ENCODE results near the gene TM2D3. TPM values are rescaled to one million over a fixed set of nuclear protein-coding genes. Genes with fewer than 3 reads are reported as not detected.
A peak's percentile ranks its signal among the peaks of the same experiment; 100 is the strongest.

TM2D3 gene
- total and polyA plus RNA-seq, 2 donors (not counting 1 experiment from before 2014, with no cell fraction given) = 46.1 to 71.5 TPM

- no peak overlapping the region for H3K4me2 ChIP-seq (ENCODE audit: extremely low read depth, insufficient read depth, low read length)
- H3K36me3 ChIP-seq (ENCODE audit: control insufficient read depth, insufficient read depth, low read length) = no peaks in the 10 kb centered on the region
- no peak overlapping the region for H3K9ac ChIP-seq (ENCODE audit: insufficient read depth, low read length)
- TF ChIP-seq EZH2 (IDR thresholded peaks at IDR 0.05; ENCODE audit: low read length, missing control alignments) = no peak
- no peak for TF ChIP-seq CTCF (conservative IDR thresholded peaks at IDR 0.05 in 1 of 2, IDR thresholded peaks at IDR 0.05 in 1 of 2; ENCODE audit: low read depth in 1 of 2, low read length in 2 of 2)
- H3K9me3 ChIP-seq (ENCODE audit: control insufficient read depth, insufficient read depth, low read depth, low read length) = no peaks in the 10 kb centered on the region
- H4K20me1 ChIP-seq (ENCODE audit: control insufficient read depth, extremely low read depth, insufficient read depth, low read length) = no peaks in the 10 kb centered on the region
- no peaks in the 10 kb centered on the region for H3K79me2 ChIP-seq (ENCODE audit: control insufficient read depth, insufficient read depth, low read length)
- no peak overlapping the region for H3K27ac ChIP-seq (ENCODE audit: insufficient read depth, low read length)
- H3K4me3 ChIP-seq (replicated peaks in 1 of 4; ENCODE audit: control extremely low read depth in 1 of 4, insufficient read depth in 1 of 4, low read depth in 3 of 4, low read length in 4 of 4) = no peak overlapping the region
- no peaks in the 10 kb centered on the region for H3K4me1 ChIP-seq (ENCODE audit: control insufficient read depth, extremely low read depth, insufficient read depth, low read length)
- no peaks in the 10 kb centered on the region for H3K27me3 ChIP-seq (ENCODE audit: control insufficient read depth, insufficient read depth, low read length)
- DNase-seq (ENCODE audit: low read depth in 2 of 2) = no peak
- H2AFZ ChIP-seq (ENCODE audit: low read length) = no peak overlapping the region
These were observed 34.7 kb downstream of the TM2D3 start for GRCh38 chr15:101617390-101617965.

GRCh38 chr15:101615986-101616848 lies 36.0 kb downstream of the TM2D3 start:
- H3K27ac ChIP-seq (ENCODE audit: insufficient read depth, low read length) = no peak overlapping the region
- peak overlapping the region; percentile 60 for H3K4me2 ChIP-seq (ENCODE audit: extremely low read depth, insufficient read depth, low read length)
- H4K20me1 ChIP-seq (ENCODE audit: control insufficient read depth, extremely low read depth, insufficient read depth, low read length) = no peaks in the 10 kb centered on the region
- DNase-seq (ENCODE audit: low read depth in 2 of 2) = peak; percentile 71
- peak overlapping the region; percentile 47 for H2AFZ ChIP-seq (ENCODE audit: low read length)
- H3K9me3 ChIP-seq (ENCODE audit: control insufficient read depth, insufficient read depth, low read depth, low read length) = no peaks in the 10 kb centered on the region
- no peaks in the 10 kb centered on the region for H3K79me2 ChIP-seq (ENCODE audit: control insufficient read depth, insufficient read depth, low read length)
- no peaks in the 10 kb centered on the region for H3K36me3 ChIP-seq (ENCODE audit: control insufficient read depth, insufficient read depth, low read length)
- H3K9ac ChIP-seq (ENCODE audit: insufficient read depth, low read length) = no peak overlapping the region
- TF ChIP-seq CTCF (conservative IDR thresholded peaks at IDR 0.05 in 1 of 2, IDR thresholded peaks at IDR 0.05 in 1 of 2; ENCODE audit: low read depth in 1 of 2, low read length in 2 of 2) (no peak), EZH2 (IDR thresholded peaks at IDR 0.05; ENCODE audit: low read length, missing control alignments) (no peak)
- H3K4me3 ChIP-seq (replicated peaks in 1 of 4; ENCODE audit: control extremely low read depth in 1 of 4, insufficient read depth in 1 of 4, low read depth in 3 of 4, low read length in 4 of 4) = peak overlapping the region in 1 of 4 experiments; percentile 28
- H3K4me1 ChIP-seq (ENCODE audit: control insufficient read depth, extremely low read depth, insufficient read depth, low read length) = no peaks in the 10 kb centered on the region
- no peaks in the 10 kb centered on the region for H3K27me3 ChIP-seq (ENCODE audit: control insufficient read depth, insufficient read depth, low read length)

GRCh38 chr15:101615414-101615985 lies 36.7 kb downstream of the TM2D3 start:
- Histone ChIP-seq H3K79me2 (ENCODE audit: control insufficient read depth, insufficient read depth, low read length) (no peaks in the 10 kb centered on the region), H3K9ac (ENCODE audit: insufficient read depth, low read length) (no peak overlapping the region), H3K9me3 (ENCODE audit: control insufficient read depth, insufficient read depth, low read depth, low read length) (no peaks in the 10 kb centered on the region), H3K27me3 (ENCODE audit: control insufficient read depth, insufficient read depth, low read length) (no peaks in the 10 kb centered on the region), H3K4me3 (replicated peaks in 1 of 4; ENCODE audit: control extremely low read depth in 1 of 4, insufficient read depth in 1 of 4, low read depth in 3 of 4, low read length in 4 of 4) (no peak overlapping the region), H4K20me1 (ENCODE audit: control insufficient read depth, extremely low read depth, insufficient read depth, low read length) (no peaks in the 10 kb centered on the region), H3K4me2 (ENCODE audit: extremely low read depth, insufficient read depth, low read length) (peak overlapping the region; percentile 60), H3K27ac (ENCODE audit: insufficient read depth, low read length) (no peak overlapping the region), H3K4me1 (ENCODE audit: control insufficient read depth, extremely low read depth, insufficient read depth, low read length) (no peaks in the 10 kb centered on the region), H3K36me3 (ENCODE audit: control insufficient read depth, insufficient read depth, low read length) (no peaks in the 10 kb centered on the region), H2AFZ (ENCODE audit: low read length) (no peak overlapping the region)
- no peak for TF ChIP-seq EZH2 (IDR thresholded peaks at IDR 0.05; ENCODE audit: low read length, missing control alignments)
- no peak for TF ChIP-seq CTCF (conservative IDR thresholded peaks at IDR 0.05 in 1 of 2, IDR thresholded peaks at IDR 0.05 in 1 of 2; ENCODE audit: low read depth in 1 of 2, low read length in 2 of 2)
- DNase-seq (ENCODE audit: low read depth in 2 of 2) = no peak

Data from fibroblast of lung (primary cell).